Breast epithelium (tissue), 3 donors: ENCODE data around the gene DNAAF3.

Experiments used
- CTCF ChIP-seq, 3 donors: fragments of 450-650 bp; IDR thresholded peaks; one replicate each; pipeline ENCODE4 v1.5.1; 2016 to 2017; ENCODE audit warnings: antibody characterized with exemption in 3 of 3, mild to moderate bottlenecking in 3 of 3, moderate library complexity in 3 of 3
- POLR2AphosphoS5 ChIP-seq, 3 donors: sonication (generic); formaldehyde crosslinking; IDR thresholded peaks; one replicate each; pipeline ENCODE4 v1.6.1; 2017; ENCODE audit warnings: antibody characterized with exemption in 3 of 3

GRCh38 chr19:55149078-55150003 lies 17.1 kb downstream of the DNAAF3 start, which contains the start of gene TNNT1:
- no peak for TF ChIP-seq CTCF (IDR thresholded peaks at IDR 0.05)
- no peak for TF ChIP-seq POLR2AphosphoS5 (IDR thresholded peaks at IDR 0.05)
